Germinal center (tissue), 1 donor: ENCODE data around the gene ADGRG1.
"Not testable (repeated sequence)": the region's sequence is repeated elsewhere in the genome, so short reads cannot be mapped to it uniquely, and the experiment has no call there.

ENCODE experiments used
- DNase-seq: peaks from one replicate; pipeline ENCODE4 v3.0.0; 2012; ENCODE audit warnings: mixed read lengths, low spot score

Gene ADGRG1

GRCh38 chr16:57699899-57700298 is 71.5 kb downstream of the ADGRG1 start:
- DNase-seq = no peak

GRCh38 chr16:57700781-57701551 is 72.5 kb downstream of the ADGRG1 start:
- no peak for DNase-seq

- no peak for DNase-seq
Measured at GRCh38 chr16:57701759-57702371, 73.4 kb downstream of the ADGRG1 start.

- no peak for DNase-seq
Measured at GRCh38 chr16:57703416-57704010, 75.1 kb downstream of the ADGRG1 start.

GRCh38 chr16:57704011-57704904 is 75.8 kb downstream of the ADGRG1 start:
- no peak for DNase-seq

- DNase-seq = no peak
Measured at GRCh38 chr16:57704905-57705852, 76.7 kb downstream of the ADGRG1 start.

- DNase-seq = no peak
Measured at GRCh38 chr16:57706717-57707116, 78.3 kb downstream of the ADGRG1 start.

GRCh38 chr16:57707331-57707730 is 78.9 kb downstream of the ADGRG1 start:
- no peak for DNase-seq

GRCh38 chr16:57708168-57708567 is 79.7 kb downstream of the ADGRG1 start:
- no peak for DNase-seq

GRCh38 chr16:57709663-57710062 is 81.2 kb downstream of the ADGRG1 start:
- no peak for DNase-seq

- no peak for DNase-seq
Measured at GRCh38 chr16:57711346-57711745, 82.9 kb downstream of the ADGRG1 start.

GRCh38 chr16:57711993-57712392 is 83.6 kb downstream of the ADGRG1 start:
- DNase-seq = no peak

GRCh38 chr16:57712569-57712968 is 84.1 kb downstream of the ADGRG1 start:
- not testable (repeated sequence) for DNase-seq

GRCh38 chr16:57713596-57713995 is 85.2 kb downstream of the ADGRG1 start:
- DNase-seq = no peak

- DNase-seq = no peak
Measured at GRCh38 chr16:57714047-57714446, 85.6 kb downstream of the ADGRG1 start.
